IgD-negative memory B cell (primary cell): ENCODE measurements around the gene FOXQ1. TPM values are rescaled to one million over a fixed set of nuclear protein-coding genes. Genes with fewer than 3 reads are reported as not detected.
"Not testable (repeated sequence)": the region's sequence is repeated elsewhere in the genome, so short reads cannot be mapped to it uniquely, and the experiment has no call there.

Experiments used
- H3K27ac Mint-ChIP-seq, 3 donors: one replicate each; pipeline ENCODE4 v1.8.0; 2020 to 2022; ENCODE audit warnings: mild to moderate bottlenecking in 3 of 3, mixed read lengths in 3 of 3, moderate library complexity in 1 of 3
- H3K27me3 Mint-ChIP-seq: one replicate; pipeline ENCODE4 v1.8.0; 2021; ENCODE audit warnings: mixed read lengths
- H3K36me3 Mint-ChIP-seq: one replicate; pipeline ENCODE4 v1.8.0; 2020; ENCODE audit warnings: mild to moderate bottlenecking, mixed read lengths
- H3K4me1 Mint-ChIP-seq, 3 donors: one replicate each; pipeline ENCODE4 v1.8.0; 2020 to 2022; ENCODE audit warnings: mixed read lengths in 3 of 3, mild to moderate bottlenecking in 1 of 3
- H3K4me3 Mint-ChIP-seq, 4 donors: one replicate each; pipeline ENCODE4 v1.8.0; 2020 to 2022; ENCODE audit warnings: mild to moderate bottlenecking in 4 of 4, mixed read lengths in 4 of 4, moderate library complexity in 3 of 4
- H3K9me3 Mint-ChIP-seq, 3 donors: one replicate each; pipeline ENCODE4 v1.8.0; 2020 to 2021; ENCODE audit warnings: mixed read lengths in 3 of 3, mild to moderate bottlenecking in 1 of 3
- polyA plus RNA-seq: library from polyadenylated mRNA; unstranded; fragments of 300-500 nt; fragmentation: Illumina TruSeq; gene quantifications from one replicate; pipeline ENCODE4 v1.2.3, GENCODE V29; 2021

FOXQ1 gene
- polyA plus RNA-seq, 1 donor from 2014 or later = not detected

DNA sequence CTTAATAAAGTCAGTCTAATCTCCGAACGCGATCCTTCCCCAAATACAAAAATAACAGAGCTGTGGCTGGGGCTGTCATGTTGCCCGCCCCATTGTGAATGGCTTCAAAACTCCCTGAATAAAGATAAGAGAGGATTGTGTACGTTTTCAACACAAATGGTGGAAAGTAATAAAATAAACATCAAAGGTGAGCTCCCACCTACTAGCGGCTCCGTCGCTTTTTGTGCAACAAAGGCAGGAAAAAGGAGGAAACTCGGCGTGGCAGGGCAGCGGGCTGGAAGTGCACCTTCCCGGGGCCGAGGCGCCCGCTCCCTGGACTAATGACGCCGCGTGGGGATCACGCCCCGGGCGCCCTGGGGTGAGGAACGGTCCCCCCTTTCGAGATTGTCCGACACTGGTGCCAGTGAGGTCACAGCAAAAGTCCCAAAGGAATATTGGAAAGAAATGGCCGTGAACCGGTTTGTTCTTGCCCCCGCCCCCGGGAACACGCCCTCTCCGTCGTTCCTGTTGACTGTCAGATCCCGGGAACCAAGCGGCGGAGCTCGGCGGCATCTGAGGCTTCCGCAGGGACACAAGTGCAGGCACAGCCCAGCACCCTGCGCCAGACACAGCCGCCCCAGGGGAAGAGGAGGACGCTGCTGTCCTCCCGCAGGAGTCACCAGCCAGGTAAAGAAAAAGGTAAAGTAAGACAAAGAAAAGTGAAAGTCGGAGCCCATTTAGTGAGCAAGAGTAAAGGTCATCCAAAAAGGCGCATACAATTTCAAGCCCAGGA, 1.1 kb upstream of the FOXQ1 start:
- Mint-ChIP-seq H3K27me3 (peaks cover 48% of the 10 kb centered on the region), H3K4me1 (peaks cover 11 to 19% (median 13%) of the 10 kb centered on the region in 3 donors), H3K27ac (peak overlapping the region in 2 of 3 donors; percentile 13 to 84)

DNA sequence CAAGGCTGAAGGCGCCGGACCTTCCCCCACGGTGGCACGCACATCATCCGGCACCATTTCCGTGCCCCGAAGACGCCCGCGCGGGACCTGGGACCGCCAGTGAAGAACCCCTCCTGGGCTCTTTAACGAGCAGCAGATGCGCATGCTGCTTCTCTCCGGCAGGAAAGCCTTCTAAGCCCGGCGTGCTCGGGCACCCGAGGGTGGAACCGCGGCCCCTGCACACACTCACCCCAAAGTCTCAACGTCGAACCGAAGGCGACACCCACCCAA, 240 bp downstream of the FOXQ1 start:
- Mint-ChIP-seq H3K9me3 (peaks cover 0 to 5% (median 0%) of the 10 kb centered on the region in 3 donors), H3K27ac (no peak overlapping the region), H3K36me3 (no peaks in the 10 kb centered on the region)

More for the DNA sequence above, 1.1 kb upstream of the FOXQ1 start:
- Mint-ChIP-seq H3K4me3 (peak overlapping the region; percentile 44 to 78 (median 69)), H3K36me3 (no peaks in the 10 kb centered on the region), H3K9me3 (peaks cover 3 to 8% (median 6%) of the 10 kb centered on the region in 3 donors)

DNA sequence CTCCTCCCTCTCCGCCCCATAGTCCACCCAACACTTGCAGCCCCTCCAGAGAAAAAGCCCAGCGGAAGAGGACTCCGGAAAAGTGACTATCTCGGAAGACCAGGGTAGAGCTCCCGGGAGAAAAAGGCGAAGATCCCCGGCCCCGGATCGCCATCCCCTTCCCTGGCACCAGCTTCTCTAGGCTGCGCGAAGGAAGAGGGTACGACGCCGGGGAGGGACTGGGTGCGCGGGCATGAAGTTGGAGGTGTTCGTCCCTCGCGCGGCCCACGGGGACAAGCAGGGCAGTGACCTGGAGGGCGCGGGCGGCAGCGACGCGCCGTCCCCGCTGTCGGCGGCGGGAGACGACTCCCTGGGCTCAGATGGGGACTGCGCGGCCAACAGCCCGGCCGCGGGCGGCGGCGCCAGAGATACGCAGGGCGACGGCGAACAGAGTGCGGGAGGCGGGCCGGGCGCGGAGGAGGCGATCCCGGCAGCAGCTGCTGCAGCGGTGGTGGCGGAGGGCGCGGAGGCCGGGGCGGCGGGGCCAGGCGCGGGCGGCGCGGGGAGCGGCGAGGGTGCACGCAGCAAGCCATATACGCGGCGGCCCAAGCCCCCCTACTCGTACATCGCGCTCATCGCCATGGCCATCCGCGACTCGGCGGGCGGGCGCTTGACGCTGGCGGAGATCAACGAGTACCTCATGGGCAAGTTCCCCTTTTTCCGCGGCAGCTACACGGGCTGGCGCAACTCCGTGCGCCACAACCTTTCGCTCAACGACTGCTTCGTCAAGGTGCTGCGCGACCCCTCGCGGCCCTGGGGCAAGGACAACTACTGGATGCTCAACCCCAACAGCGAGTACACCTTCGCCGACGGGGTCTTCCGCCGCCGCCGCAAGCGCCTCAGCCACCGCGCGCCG, 822 bp downstream of the FOXQ1 start:
- Mint-ChIP-seq H3K4me1 (peaks cover 17 to 23% (median 17%) of the 10 kb centered on the region in 3 donors), H3K27me3 (peaks cover 50% of the 10 kb centered on the region), H3K4me3 (peak overlapping the region in 2 of 4 donors; percentile 53 to 82), H3K27ac (no peak overlapping the region), H3K36me3 (no peaks in the 10 kb centered on the region), H3K9me3 (peaks cover 0 to 5% (median 0%) of the 10 kb centered on the region in 3 donors)

More for the DNA sequence above, 240 bp downstream of the FOXQ1 start:
- Mint-ChIP-seq H3K4me3 (peak overlapping the region in 2 of 4 donors; percentile 53 to 82), H3K4me1 (peaks cover 17 to 23% (median 17%) of the 10 kb centered on the region in 3 donors), H3K27me3 (peaks cover 53% of the 10 kb centered on the region)

DNA sequence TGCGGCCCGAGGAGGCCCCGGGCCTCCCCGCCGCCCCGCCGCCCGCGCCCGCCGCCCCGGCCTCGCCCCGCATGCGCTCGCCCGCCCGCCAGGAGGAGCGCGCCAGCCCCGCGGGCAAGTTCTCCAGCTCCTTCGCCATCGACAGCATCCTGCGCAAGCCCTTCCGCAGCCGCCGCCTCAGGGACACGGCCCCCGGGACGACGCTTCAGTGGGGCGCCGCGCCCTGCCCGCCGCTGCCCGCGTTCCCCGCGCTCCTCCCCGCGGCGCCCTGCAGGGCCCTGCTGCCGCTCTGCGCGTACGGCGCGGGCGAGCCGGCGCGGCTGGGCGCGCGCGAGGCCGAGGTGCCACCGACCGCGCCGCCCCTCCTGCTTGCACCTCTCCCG, 1.5 kb downstream of the FOXQ1 start:
- H3K4me3 Mint-ChIP-seq = no peak overlapping the region
- no peaks in the 10 kb centered on the region for H3K36me3 Mint-ChIP-seq
- peaks cover 48% of the 10 kb centered on the region for H3K27me3 Mint-ChIP-seq
- H3K9me3 Mint-ChIP-seq = peaks cover 0 to 2% (median 2%) of the 10 kb centered on the region in 3 donors
- H3K4me1 Mint-ChIP-seq = peaks cover 16 to 23% (median 21%) of the 10 kb centered on the region in 3 donors
- H3K27ac Mint-ChIP-seq = no peak overlapping the region

DNA sequence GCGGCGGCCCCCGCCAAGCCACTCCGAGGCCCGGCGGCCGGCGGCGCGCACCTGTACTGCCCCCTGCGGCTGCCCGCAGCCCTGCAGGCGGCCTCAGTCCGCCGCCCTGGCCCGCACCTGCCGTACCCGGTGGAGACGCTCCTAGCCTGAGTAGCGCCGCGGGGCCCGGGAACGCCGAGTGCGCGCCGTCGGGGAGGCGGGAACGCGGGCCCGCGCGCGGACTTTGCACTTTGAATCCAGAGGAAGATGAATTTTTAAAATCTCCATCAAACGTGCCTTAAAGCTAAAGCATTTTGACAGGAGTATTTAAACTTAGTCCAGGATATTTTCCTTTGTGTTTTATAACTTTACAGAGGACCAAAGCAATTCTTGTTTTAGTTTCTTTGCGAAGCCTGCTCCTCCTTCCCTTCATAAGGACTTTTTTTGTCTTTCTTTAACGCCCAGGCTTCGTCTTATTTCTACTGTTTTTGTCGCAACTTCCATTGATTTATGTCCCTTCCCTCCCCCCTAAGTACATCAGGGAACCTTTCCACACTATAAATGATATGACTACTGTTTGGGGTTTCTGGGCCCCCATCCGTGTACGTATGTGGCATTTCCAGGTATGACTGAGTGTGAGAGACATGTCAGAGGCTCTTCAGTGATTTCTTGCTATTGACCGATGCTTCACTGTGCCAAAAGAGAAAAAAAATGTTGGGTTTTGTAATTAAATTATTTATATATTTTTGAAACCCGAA, 2.0 kb downstream of the FOXQ1 start:
- peaks cover 43% of the 10 kb centered on the region for H3K27me3 Mint-ChIP-seq
- H3K27ac Mint-ChIP-seq = peak overlapping the region in 1 of 3 donors; percentile 85
- no peaks in the 10 kb centered on the region for H3K36me3 Mint-ChIP-seq
- peak overlapping the region in 3 of 4 donors; percentile 38 to 90 (median 53) for H3K4me3 Mint-ChIP-seq
- peaks cover 16 to 23% (median 21%) of the 10 kb centered on the region in 3 donors for H3K4me1 Mint-ChIP-seq
- peaks cover 0 to 2% (median 2%) of the 10 kb centered on the region in 3 donors for H3K9me3 Mint-ChIP-seq

DNA sequence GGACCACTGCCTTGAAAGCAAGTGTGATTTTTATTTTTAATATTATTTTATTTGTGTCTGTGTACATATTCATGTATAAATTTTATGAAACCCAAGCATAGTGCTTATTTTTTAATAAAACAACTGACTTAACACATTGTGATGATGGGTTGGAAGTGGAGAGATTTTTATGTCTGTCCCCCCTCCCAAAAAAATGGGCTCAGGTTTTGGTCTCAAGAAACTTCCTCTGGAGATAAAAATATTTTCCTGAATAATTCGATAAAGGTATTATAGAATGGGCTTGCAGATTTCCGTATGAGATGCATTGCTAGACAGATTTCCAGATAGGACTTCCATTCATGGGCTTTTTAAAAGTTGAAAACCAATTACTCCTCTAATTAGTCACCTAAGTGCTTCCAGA, 2.7 kb downstream of the FOXQ1 start:
- peaks cover 43% of the 10 kb centered on the region for H3K27me3 Mint-ChIP-seq
- peak overlapping the region in 1 of 4 donors; percentile 58 for H3K4me3 Mint-ChIP-seq
- peaks cover 16 to 23% (median 21%) of the 10 kb centered on the region in 3 donors for H3K4me1 Mint-ChIP-seq

DNA sequence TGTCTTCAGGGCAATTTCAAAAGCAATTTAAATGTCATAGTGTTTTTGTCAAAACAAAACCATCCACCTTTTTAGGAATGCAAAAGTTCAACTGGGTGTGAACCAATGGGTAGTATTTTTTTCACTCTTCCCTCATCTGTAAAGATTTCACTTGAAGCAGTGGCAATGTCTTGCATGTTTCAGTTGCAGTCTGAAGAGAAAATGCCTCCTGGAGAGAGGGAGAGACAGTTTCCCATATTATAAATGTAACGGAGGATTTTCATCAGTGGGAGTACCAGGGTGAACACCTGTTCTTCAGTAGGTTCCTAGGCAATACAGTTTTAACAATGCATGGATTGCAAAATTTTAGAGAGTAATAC, 3.3 kb downstream of the FOXQ1 start:
- Mint-ChIP-seq H3K9me3 (peaks cover 0 to 2% (median 2%) of the 10 kb centered on the region in 3 donors), H3K4me1 (peaks cover 16 to 23% (median 21%) of the 10 kb centered on the region in 3 donors), H3K27ac (no peak overlapping the region), H3K4me3 (peak overlapping the region in 2 of 4 donors; percentile 12 to 58), H3K36me3 (no peaks in the 10 kb centered on the region), H3K27me3 (peaks cover 43% of the 10 kb centered on the region)

More for the DNA sequence above, 2.7 kb downstream of the FOXQ1 start:
- H3K27ac Mint-ChIP-seq = no peak overlapping the region
- peaks cover 0 to 2% (median 2%) of the 10 kb centered on the region in 3 donors for H3K9me3 Mint-ChIP-seq
- no peaks in the 10 kb centered on the region for H3K36me3 Mint-ChIP-seq

DNA sequence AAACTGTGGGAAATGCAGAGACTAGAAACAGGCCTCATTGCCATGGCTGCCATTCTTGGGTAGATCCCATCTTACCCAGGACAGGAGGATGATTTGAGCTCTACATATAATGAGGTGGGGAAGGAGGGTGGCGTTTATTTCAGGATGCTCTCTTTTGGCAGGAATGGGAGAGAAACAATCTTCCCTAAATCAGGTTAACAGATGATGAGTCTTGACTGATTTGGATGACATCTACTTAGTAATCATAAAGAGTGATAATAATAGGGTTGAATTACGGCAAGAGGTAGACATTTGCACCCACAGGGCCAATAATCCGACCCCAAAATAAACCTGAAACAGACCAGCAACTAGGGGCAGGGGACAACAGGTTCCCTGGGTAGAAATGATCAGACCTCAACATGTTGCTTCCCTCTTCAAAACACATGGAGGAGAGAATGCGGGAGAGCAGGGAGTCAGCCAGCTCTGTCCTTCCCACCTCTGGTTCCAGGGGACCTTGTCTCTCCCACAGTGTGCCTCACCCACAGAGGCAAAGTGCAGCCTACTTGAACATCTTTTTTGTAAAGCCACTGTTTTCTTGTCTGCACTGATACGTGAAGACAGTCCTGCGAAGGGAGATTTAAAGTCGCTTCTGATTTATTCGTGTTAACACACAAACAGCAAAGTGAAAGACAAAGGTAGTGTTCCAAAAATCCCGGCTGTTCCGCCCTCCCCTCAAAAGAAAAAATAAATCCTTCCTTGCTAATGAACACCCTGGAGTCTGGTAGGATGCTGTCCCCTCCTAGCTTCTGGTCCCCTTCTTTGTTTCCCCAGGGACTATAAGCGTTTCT, 3.9 kb downstream of the FOXQ1 start:
- H3K4me1 Mint-ChIP-seq = peaks cover 16 to 21% (median 19%) of the 10 kb centered on the region in 3 donors
- peak overlapping the region in 1 of 3 donors; percentile 26 for H3K27ac Mint-ChIP-seq
- peaks cover 0 to 2% (median 2%) of the 10 kb centered on the region in 3 donors for H3K9me3 Mint-ChIP-seq
- peak overlapping the region; percentile 48 to 85 (median 62) for H3K4me3 Mint-ChIP-seq
- no peaks in the 10 kb centered on the region for H3K36me3 Mint-ChIP-seq
- H3K27me3 Mint-ChIP-seq = peaks cover 38% of the 10 kb centered on the region

DNA sequence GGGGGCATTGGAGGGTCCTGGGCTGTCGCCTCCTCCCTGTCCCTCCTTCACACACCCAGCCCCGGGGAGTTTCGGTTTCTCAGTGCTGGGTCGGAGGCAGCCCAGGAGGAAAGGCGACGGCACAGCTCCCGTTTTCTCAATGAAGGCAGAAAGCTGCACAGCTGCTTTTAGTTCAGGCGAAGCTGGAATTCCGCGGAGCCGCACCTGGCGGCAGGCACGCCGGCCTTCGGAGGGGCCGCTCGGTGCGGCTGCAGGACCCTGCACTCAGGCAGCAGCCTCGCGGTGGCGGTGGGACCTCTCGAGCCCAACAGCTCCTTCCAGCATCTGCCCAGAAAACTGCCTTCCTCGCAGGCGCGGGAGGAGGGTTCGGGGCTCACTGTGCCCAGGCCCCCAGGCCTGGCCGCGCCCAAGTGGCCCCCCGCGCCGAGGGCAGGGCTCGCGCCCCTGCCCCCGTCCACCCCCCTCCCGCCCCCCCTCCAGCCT, 4.6 kb downstream of the FOXQ1 start:
- H3K4me1 Mint-ChIP-seq = peaks cover 13 to 16% (median 13%) of the 10 kb centered on the region in 3 donors
- H3K9me3 Mint-ChIP-seq = peaks cover 0 to 2% (median 2%) of the 10 kb centered on the region in 3 donors

DNA sequence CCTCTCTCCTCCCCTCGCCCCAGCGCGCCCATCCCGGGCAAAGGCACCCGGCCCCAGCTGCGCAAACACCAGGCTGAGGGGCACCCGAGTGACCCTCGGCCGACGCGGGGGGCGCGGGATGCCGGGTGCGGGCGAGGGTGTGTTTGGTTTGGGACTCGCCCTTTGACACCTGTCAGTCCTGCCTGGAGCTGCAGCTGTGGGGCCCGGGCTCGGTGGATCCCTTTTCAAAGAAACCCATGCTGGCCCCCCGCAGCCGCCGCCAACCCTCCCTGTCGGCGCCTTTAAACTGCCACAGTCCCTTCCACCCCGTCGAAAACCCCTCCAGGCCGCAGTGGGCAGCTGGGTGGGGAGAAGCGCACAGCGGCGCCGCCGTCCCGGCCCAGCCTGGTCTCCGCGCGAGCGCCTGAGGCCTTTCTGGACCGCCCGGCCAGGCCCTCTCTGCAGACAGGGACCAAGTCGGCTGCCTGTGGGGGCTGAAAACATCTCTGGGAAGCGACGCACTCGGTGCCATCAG, 5.5 kb downstream of the FOXQ1 start:
- peaks cover 0 to 2% (median 2%) of the 10 kb centered on the region in 3 donors for H3K9me3 Mint-ChIP-seq
- H3K27me3 Mint-ChIP-seq = peaks cover 31% of the 10 kb centered on the region
- H3K27ac Mint-ChIP-seq = no peak overlapping the region
- H3K4me1 Mint-ChIP-seq = peaks cover 10 to 16% (median 13%) of the 10 kb centered on the region in 3 donors
- no peak overlapping the region for H3K4me3 Mint-ChIP-seq
- H3K36me3 Mint-ChIP-seq = no peaks in the 10 kb centered on the region

More for the DNA sequence above, 4.6 kb downstream of the FOXQ1 start:
- H3K27me3 Mint-ChIP-seq = peaks cover 31% of the 10 kb centered on the region
- peak overlapping the region in 1 of 3 donors; percentile 26 for H3K27ac Mint-ChIP-seq
- peak overlapping the region; percentile 30 to 85 (median 53) for H3K4me3 Mint-ChIP-seq
- H3K36me3 Mint-ChIP-seq = no peaks in the 10 kb centered on the region

DNA sequence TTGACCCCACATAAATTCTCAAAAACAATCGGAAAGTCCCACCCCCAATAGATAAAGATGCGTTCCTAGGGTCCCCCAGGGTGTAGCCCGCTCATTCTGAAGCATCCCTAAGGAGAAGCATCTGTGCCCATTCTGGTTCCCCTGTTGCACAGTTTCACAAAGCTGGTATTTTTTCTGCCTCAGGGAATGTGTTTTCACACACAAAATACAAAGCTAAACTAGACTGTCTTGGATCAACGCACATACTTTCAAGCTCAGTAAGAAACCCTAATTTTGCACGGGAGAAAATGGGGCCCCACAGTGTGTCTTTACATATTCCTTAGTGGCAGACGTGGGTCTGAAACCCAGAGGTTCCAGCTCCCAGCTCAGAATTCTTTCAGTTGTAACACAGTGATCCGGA, 6.1 kb downstream of the FOXQ1 start:
- Mint-ChIP-seq H3K4me3 (peak overlapping the region in 2 of 4 donors; percentile 29 to 38), H3K4me1 (peaks cover 10 to 16% (median 13%) of the 10 kb centered on the region in 3 donors), H3K9me3 (peaks cover 0 to 2% (median 2%) of the 10 kb centered on the region in 3 donors), H3K27ac (no peak overlapping the region), H3K27me3 (peaks cover 34% of the 10 kb centered on the region), H3K36me3 (no peaks in the 10 kb centered on the region)

DNA sequence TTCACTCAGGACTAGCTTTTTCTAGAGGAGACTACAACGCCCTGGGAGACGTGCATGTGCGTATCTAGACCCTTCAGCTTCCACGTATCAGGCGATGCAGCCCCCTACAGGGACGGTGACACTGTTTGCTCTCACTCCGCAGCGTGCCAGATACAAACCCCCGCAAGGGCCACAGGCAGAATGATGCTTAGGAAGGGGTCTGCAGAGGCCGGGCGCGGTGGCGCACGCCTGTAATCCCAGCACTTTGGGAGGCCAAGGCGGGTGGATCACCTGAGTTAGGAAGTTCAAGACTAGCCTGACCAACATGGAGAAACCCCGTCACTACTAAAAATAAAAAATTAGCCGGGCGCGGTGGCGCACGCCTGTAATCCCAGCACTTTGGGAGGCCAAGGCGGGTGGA, 6.7 kb downstream of the FOXQ1 start:
- H3K9me3 Mint-ChIP-seq, H3K4me3 Mint-ChIP-seq: not testable (repeated sequence)

DNA sequence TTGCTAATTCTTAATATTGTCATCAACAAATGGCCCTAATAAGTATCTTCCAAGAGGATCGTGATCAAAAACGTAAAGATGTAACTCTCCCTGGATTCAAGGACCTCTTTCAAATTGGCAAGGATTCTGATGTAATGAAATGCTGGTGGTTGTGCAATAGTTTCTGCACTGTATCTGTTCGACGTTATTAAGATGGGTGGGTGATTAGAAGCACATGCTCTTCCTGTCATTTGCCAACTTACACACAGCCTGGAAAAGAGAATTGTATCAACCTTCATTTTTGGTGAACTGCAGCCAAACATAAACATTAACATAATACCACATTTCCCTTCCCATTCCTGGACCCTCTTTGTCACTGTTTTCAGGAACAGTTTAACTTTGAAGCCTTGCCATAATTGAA, 9.8 kb downstream of the FOXQ1 start:
- no peak overlapping the region for H3K27ac Mint-ChIP-seq
- no peak overlapping the region for H3K4me3 Mint-ChIP-seq
- peaks cover 0 to 4% (median 0%) of the 10 kb centered on the region in 3 donors for H3K4me1 Mint-ChIP-seq
- H3K9me3 Mint-ChIP-seq = peaks cover 0 to 2% (median 0%) of the 10 kb centered on the region in 3 donors
- peaks cover 34% of the 10 kb centered on the region for H3K27me3 Mint-ChIP-seq
- H3K36me3 Mint-ChIP-seq = no peaks in the 10 kb centered on the region

More for the DNA sequence above, 6.7 kb downstream of the FOXQ1 start:
- Mint-ChIP-seq H3K4me1 (peaks cover 10 to 16% (median 13%) of the 10 kb centered on the region in 3 donors), H3K27me3 (peaks cover 34% of the 10 kb centered on the region)
- H3K27ac Mint-ChIP-seq, H3K36me3 Mint-ChIP-seq: not testable (repeated sequence)
